ENCODE data around the gene DUS3L.

Gene DUS3L

GRCh38 chr19:5822181-5822844, 31.4 kb upstream of the DUS3L start:
- DNase-seq, result no peak

GRCh38 chr19:5821521-5822180, 30.7 kb upstream of the DUS3L start:
- DNase-seq, result no peak

DNA sequence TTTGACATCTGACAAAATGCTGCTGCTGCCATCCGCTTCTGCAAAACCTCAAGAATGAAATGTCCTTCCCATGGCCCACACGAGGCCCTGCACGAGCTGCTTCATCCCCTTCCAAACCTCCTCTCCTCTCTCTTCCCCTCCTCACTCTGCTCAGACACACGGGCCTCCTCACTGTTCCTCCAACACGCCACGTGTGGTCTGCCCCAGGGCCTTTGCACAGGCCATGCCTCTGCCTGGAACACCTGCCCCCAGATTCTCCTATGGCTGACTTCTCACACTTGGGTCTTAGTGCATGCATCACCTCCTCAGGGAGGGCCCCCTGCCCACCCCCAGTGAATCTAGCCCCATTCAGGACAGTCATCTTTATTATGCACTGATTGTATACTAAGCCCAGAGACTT, 29.8 kb upstream of the DUS3L start:
- DNase-seq, result no peak

- DNase-seq, result no peak
These were observed 27.6 kb upstream of the DUS3L start for GRCh38 chr19:5818594-5818993.

DNA sequence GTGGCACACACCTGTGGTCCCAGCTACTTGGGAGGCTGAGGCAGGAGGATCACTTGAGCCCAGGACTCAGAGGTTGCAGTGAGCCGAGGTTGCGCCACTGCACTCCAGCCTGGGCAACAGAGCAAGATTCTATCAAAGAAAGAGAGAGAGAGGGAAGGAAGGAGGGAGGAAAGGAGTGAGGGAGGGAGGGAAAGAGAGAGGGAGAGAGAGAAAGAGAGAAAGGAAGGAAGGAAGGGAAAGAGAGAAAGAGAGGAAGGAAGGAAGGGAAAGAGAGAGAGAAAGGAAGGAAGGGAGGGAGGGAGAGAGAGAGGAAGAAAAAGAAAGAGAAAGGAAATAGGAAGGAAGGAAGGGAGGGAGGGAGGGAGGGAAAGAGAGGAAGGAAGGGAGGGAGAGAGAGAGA, 26.3 kb upstream of the DUS3L start:
- no peak for DNase-seq

- no peak for DNase-seq
These were observed 23.9 kb upstream of the DUS3L start for GRCh38 chr19:5814852-5815246.

GRCh38 chr19:5814123-5814851, 23.3 kb upstream of the DUS3L start:
- DNase-seq, result no peak

DNA sequence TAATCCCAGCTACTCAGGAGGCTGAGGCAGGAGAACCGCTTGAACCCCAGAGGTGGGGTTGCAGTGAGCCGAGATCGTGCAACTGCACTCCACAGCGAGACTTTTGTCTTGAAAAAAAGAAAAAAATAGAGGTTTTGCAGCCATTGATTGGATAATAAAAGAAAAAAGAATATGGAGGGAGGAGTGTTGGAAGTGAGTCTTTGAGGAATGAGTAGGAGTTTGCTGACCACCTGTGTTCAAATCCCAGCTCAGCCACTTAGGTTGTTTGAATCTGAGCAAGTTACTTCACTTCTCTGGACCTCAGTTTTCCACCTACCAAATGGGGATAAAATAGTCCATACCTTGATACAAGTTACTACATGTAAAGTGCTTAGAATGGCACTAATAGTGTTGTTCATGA, 20.2 kb upstream of the DUS3L start:
- DNase-seq, result no peak

GRCh38 chr19:5809469-5809868, 18.5 kb upstream of the DUS3L start:
- no peak for DNase-seq

GRCh38 chr19:5809053-5809452, 18.1 kb upstream of the DUS3L start:
- DNase-seq, result no peak

DNA sequence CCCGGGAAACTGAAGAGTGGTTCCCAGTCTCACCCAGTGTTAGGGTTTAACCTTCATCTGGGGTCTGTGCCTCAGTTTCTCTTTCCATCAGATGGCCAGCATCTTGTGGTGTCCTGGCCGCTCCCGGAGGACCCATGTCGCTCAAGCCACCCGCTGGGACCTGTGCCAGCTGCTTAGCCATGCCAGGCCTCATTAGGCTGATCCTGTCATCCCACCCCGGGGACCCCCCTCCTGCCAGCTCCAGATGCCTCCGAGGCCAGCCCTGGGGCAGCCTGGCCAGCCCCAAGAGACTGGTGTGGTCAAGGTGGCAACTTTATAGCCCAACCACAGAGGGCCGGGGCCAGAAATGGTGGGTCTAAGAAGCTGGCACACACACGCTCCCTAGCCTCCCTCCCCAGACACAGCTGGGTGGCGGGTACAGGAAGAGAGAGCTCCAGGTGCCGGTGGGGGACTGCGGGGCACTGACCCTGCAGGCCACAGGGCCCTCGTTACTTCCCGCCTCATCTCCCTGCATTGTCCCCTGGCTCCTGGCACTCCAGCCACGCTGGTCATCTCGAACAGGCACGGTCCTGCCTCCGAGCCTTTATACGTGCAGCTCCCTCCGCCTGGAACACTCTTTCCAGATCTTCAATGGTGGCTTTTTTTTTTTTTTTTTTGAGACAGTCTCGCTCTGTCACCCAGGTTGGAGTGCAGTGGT, 17.3 kb upstream of the DUS3L start:
- DNase-seq, result no peak

DNA sequence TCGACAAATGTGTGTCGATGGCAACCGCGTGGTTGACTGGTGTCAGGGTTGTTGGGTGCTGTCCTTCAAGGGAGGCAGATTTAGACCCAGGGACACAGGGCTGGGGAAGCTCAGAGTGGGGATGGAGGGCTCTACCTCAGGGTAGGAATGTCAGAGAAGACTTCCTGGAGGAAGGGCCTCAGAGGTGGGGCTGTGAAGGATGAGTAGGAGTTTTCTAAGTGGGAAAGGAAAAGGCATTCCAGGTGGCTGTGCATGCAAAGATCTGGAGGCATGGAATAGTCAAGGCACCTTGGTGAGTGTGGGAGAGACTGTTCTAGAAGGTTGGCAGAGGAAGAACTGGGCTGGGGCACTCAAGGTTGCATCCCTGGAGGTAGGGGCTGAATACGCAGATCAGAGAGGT, 15.9 kb upstream of the DUS3L start:
- no peak for DNase-seq

GRCh38 chr19:5806133-5806489, 15.1 kb upstream of the DUS3L start:
- DNase-seq, result no peak

DNA sequence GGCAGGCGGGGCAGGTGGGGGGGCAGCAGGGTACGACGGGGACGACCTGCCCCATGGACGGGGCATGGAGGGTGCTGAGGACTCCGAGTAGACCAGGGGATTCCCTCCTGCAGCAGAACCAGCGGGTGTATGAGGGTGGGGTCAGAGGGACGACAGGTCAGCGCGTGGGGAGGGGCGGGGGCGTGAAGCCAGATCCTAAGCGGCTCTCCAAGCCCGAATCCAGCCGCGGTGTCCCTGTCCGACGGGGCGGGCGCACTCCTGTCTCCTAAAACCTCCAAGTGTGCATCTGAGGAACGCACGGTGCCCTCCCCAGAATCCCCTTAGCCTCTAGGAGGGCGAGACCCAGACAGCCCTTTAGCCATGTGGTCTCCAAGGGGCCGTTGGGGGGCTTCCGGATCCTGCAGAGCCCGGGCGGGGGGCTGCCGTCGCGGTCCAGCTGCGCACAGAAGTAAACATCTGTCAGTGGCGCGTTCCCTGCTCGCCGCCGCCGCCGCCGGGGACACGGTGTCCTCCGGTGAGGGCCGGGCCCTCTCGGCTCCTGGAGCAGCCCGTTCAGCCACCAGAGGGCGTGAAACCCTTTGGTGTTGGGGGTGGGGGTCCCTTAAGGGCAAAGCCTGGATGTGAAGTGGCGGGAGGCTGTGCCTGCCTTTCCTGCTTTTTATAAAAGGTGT, 14.6 kb upstream of the DUS3L start:
- DNase-seq, result peak; percentile 78

- peak; percentile 81 for DNase-seq
These were observed 13.8 kb upstream of the DUS3L start, which contains the start of gene NRTN for GRCh38 chr19:5804516-5805461. NRTN (plus strand) TSS chr19:5805067; CDS start chr19:5824166, 19,099 bp downstream.

DNA sequence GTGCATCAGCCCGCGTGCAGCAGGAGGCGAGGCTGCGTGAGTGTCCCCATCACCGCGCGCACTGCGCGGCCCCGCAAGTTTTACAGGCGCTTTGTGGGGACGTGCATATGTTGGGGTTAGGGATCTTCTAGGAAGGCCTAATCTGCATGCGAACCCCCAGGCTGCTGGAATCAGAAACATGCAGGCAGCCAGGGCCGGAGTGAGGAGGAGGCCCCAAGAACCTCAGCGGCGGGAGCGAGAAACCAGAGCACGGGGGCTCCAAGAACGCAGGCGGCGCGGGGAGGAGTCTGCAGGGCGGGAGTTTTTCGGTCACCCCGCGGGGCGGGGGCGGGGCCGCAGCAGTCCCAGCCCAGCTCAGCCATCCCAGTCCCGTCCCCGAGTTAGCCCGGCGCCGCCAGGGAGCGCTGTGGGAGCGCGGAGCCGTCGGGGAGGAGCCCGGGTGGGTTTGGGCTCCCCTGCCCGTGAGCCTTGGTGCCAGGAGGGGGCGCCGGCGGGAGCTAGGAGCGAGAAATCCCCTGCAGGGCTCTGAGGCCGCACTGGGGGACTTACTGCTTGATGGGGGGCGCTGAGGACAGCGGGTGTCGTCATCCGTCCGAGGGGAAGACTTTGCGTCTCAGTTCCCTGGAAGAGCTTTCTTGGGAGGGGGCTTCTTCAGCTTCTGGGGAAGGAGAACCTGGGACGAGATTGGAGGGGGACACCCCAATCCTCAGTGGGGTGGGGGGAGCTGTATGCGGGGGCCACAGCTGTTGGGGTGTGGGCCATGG, 13.0 kb upstream of the DUS3L start:
- DNase-seq, result peak; percentile 92

- DNase-seq, result no peak
These were observed 12.4 kb upstream of the DUS3L start for GRCh38 chr19:5803441-5803751.

DNA sequence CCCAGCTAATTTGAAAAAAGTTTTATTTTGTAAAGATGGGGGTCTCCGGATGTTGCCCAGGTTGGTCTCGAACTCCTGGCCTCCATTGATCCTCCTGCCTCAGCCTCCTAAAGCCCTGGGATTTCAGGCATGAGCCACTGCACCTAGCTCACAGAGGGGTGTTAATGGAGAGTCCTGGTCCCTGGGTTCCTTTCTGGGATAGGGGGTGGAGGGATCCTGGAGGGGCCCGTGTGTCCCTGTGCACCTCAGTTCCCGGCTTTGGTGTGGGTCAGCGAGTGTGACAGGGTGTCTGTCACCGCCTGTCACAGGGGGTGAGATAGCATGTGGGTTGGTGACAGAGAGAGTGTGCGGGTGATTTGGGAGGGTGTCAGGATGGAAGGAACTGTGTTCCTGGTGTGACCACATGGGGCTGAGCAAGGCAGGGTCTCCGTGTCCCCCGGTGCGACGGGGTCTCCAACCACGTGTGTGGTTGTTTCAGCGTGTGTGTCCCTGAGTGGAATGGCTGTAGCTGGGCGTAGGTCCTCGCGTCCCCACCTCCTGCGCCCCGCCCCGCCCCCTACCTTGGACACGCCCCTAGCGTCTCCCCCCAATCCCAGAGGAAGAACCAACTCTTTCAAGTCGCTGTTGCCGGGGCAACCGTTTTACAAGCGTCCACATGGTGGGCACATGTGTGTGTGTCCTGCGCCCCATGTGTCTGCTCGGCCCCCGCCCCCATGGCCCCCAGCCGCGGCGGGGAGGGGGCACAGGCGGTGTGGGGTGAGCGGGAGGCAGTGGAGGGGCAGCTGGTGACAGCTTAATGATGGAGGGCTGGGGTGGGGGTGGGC, 11.0 kb upstream of the DUS3L start:
- peak; percentile 15 for DNase-seq

- no peak for DNase-seq
These were observed 9.7 kb upstream of the DUS3L start for GRCh38 chr19:5800361-5801270.
